WTC11 (cell line): ENCODE data around the gene PRXL2A.

Source experiments
- CREB1 ChIP-seq: sonication (generic); formaldehyde crosslinking; IDR thresholded peaks from 2 replicates; pipeline ENCODE4 v1.8.0; 2023; ENCODE audit warnings: mild to moderate bottlenecking, missing genetic modification reagents
- ZNF232 ChIP-seq: sonication (generic); formaldehyde crosslinking; IDR thresholded peaks from 2 replicates; pipeline ENCODE4 v1.8.0; 2022; ENCODE audit warnings: mild to moderate bottlenecking, missing genetic modification reagents
- TF ChIP-seq, protein P1 (sequence below): sonication (generic); formaldehyde crosslinking; IDR thresholded peaks from 2 replicates; pipeline ENCODE4 v1.8.1; 2023; ENCODE audit warnings: mild to moderate bottlenecking, missing genetic modification reagents, moderate library complexity

- TF ChIP-seq, protein P1, sequence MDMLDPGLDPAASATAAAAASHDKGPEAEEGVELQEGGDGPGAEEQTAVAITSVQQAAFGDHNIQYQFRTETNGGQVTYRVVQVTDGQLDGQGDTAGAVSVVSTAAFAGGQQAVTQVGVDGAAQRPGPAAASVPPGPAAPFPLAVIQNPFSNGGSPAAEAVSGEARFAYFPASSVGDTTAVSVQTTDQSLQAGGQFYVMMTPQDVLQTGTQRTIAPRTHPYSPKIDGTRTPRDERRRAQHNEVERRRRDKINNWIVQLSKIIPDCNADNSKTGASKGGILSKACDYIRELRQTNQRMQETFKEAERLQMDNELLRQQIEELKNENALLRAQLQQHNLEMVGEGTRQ (CRISPR knock-in tag), result no peak
- no peak for TF ChIP-seq CREB1 (CRISPR knock-in tag)
- TF ChIP-seq ZNF232, result no peak
These were observed 3.4 kb downstream of the PRXL2A start for GRCh38 chr10:80411681-80412220.
